Measurements from ENCODE around the gene CD209.

GRCh38 chr19:7701049-7701653 is 46.2 kb downstream of the CD209 start:
- TF ChIP-seq CTCF (IDR thresholded peaks at IDR 0.05) (no peak), POLR2A (IDR thresholded peaks at IDR 0.05) (no peak)
